Right renal cortex interstitium (tissue), 3 donors: Measurements from ENCODE around the gene MBD3L2. TPM values are rescaled to one million over a fixed set of nuclear protein-coding genes. Genes with fewer than 3 reads are reported as not detected.
"Not testable (repeated sequence)": the region's sequence is repeated elsewhere in the genome, so short reads cannot be mapped to it uniquely, and the experiment has no call there.

Experiments used
- DNase-seq, 3 donors: peaks; one replicate each; pipeline ENCODE4 v3.0.0-alpha.2; 2013; ENCODE audit warnings: low read depth in 3 of 3, low spot score in 2 of 3
- polyA plus RNA-seq, 3 donors: library from polyadenylated mRNA; unstranded; fragments of 120-200 nt; gene quantifications; one replicate each; pipeline ENCODE4 v1.2.1, GENCODE V29; 2013; ENCODE audit not compliant: insufficient read length in 3 of 3

MBD3L2 gene
- not detected for polyA plus RNA-seq

GRCh38 chr19:7049021-7049420, at the start of gene MBD3L2:
TSS of gene MBD3L2 (plus strand) at chr19:7049321. CDS start at chr19:7049374, 53 bp downstream.
- not testable (repeated sequence) for DNase-seq

- DNase-seq = no peak
These were observed 49.2 kb upstream of the MBD3L2 start for GRCh38 chr19:6999933-7000332.

- DNase-seq = no peak
These were observed 48.8 kb upstream of the MBD3L2 start for GRCh38 chr19:7000333-7000732.

- DNase-seq = no peak
These were observed 48.3 kb upstream of the MBD3L2 start for GRCh38 chr19:7000816-7001215.

GRCh38 chr19:7004313-7004931, 44.7 kb upstream of the MBD3L2 start:
- DNase-seq = peak in 1 of 3 donors; percentile 5

- DNase-seq = no peak
These were observed 42.9 kb upstream of the MBD3L2 start for GRCh38 chr19:7006135-7006704.

GRCh38 chr19:7007859-7008258, 41.3 kb upstream of the MBD3L2 start:
- DNase-seq = no peak

- no peak for DNase-seq
These were observed 38.2 kb upstream of the MBD3L2 start for GRCh38 chr19:7010722-7011593.

GRCh38 chr19:7013678-7014077, 35.4 kb upstream of the MBD3L2 start:
- DNase-seq = no peak

GRCh38 chr19:7018828-7019227, 30.3 kb upstream of the MBD3L2 start:
- DNase-seq = no peak

- not testable (repeated sequence) for DNase-seq
These were observed 27.8 kb upstream of the MBD3L2 start, which contains the start of gene MBD3L2B for GRCh38 chr19:7021331-7021730. TSS of gene MBD3L2B (minus strand) at chr19:7021431. CDS start at chr19:7021397, 34 bp downstream.

- not testable (repeated sequence) for DNase-seq
These were observed 20.3 kb upstream of the MBD3L2 start for GRCh38 chr19:7028790-7029189.

GRCh38 chr19:7030278-7030677, 18.8 kb upstream of the MBD3L2 start, which contains the start of gene MBD3L5:
TSS of gene MBD3L5 (plus strand) at chr19:7030578. CDS start at chr19:7030612, 34 bp downstream.
- not testable (repeated sequence) for DNase-seq

- not testable (repeated sequence) for DNase-seq
These were observed 9.0 kb upstream of the MBD3L2 start, which contains the start of gene MBD3L4 for GRCh38 chr19:7040079-7040478. TSS of gene MBD3L4 (minus strand) at chr19:7040179. CDS start at chr19:7040144, 35 bp downstream.

GRCh38 chr19:7041563-7041962, 7.6 kb upstream of the MBD3L2 start:
- not testable (repeated sequence) for DNase-seq

- not testable (repeated sequence) for DNase-seq
These were observed 2.3 kb downstream of the MBD3L2 start for GRCh38 chr19:7051421-7051820.

GRCh38 chr19:7052896-7053295, 3.8 kb downstream of the MBD3L2 start:
- not testable (repeated sequence) for DNase-seq

GRCh38 chr19:7054635-7055368, 5.7 kb downstream of the MBD3L2 start:
- not testable (repeated sequence) for DNase-seq

GRCh38 chr19:7055679-7056078, 6.6 kb downstream of the MBD3L2 start:
- DNase-seq = not testable (repeated sequence)

GRCh38 chr19:7056371-7056770, 7.2 kb downstream of the MBD3L2 start:
- not testable (repeated sequence) for DNase-seq
